Upper lobe of right lung (tissue), 1 donor: ENCODE measurements around the gene ANKRD44. TPM values are rescaled to one million over a fixed set of nuclear protein-coding genes. Genes with fewer than 3 reads are reported as not detected.
A peak's percentile ranks its signal among the peaks of the same experiment; 100 is the strongest.

Experiments used
- ATAC-seq: fragments of 200-7000 bp; cut with Tn5 transposase; one replicate; pipeline ENCODE4 v1.9.1; 2020; ENCODE audit warnings: mild to moderate bottlenecking, moderate library complexity
- DNase-seq: peaks from one replicate; pipeline ENCODE4 v3.0.0-alpha.2; 2020
- H3K27ac ChIP-seq: fragments of 200-600 bp; one replicate; pipeline ENCODE4 v1.8.0; 2022
- H3K27me3 ChIP-seq: fragments of 200-600 bp; one replicate; pipeline ENCODE4 v1.8.0; 2022; ENCODE audit warnings: mild to moderate bottlenecking
- H3K36me3 ChIP-seq: fragments of 200-600 bp; one replicate; pipeline ENCODE4 v1.8.0; 2022
- H3K4me1 ChIP-seq: fragments of 200-600 bp; one replicate; pipeline ENCODE4 v1.8.0; 2022
- H3K4me3 ChIP-seq: fragments of 200-600 bp; one replicate; pipeline ENCODE4 v1.8.0; 2022; ENCODE audit warnings: mild to moderate bottlenecking
- H3K9me3 ChIP-seq: fragments of 200-600 bp; one replicate; pipeline ENCODE4 v1.8.0; 2022
- CTCF ChIP-seq: fragments of 200-600 bp; IDR thresholded peaks from one replicate; pipeline ENCODE4 v1.8.0; 2022; ENCODE audit warnings: antibody characterized with exemption
- intact Hi-C: fragments of 100-400 bp; cut with DNase I; formaldehyde crosslinking; loops from one replicate; pipeline ENCODE4 v1.11.0; 2022
- total RNA-seq: library from RNA; stranded (reverse); fragmentation: NEBNext Ultra II Directional; extraction: Animal tissue kit (Norgen Biotek cat#: 25700); gene quantifications from one replicate; pipeline ENCODE4 v1.2.1, GENCODE V29; 2021
- donor health status: DM: no; HTN: yes; CAD: no; lungs with severe emphysema.

The ANKRD44 gene
- total RNA-seq, 1 donor from 2014 or later = 51.4 TPM

DNA sequence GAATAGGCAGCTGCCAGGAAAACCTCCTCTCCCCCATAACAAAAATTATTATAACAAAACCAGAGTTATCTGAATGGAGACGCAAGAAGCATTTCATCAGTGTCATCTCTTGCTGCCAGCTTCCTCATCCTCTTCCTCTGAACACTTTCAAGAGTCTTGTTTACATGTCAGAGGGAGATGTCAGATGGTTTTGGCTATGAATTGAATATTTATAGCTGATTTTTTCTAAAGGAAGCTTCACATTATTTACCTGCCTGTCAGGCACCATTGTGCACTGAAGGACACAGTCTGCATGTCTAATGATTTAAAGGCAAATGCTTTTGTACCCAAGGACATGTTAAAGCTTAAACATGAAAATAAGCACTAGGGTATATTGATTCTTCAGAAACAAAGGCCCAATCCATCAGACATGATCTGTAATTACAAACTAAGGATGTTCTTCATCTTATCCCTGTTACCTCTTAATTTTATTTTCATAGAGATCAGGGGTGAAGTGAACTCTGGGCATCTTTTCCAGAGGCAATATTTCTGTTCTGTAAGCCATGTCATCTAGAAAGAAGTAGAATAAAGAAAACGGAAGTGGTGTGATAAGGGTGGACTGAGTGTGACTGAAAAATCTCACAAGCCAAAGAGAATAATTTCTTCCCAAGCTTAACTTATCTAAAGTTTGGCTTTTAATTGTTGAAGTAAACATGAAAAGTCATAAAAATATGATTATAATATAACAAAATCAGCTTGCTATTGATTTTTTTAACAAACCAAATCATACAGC is 168.7 kb downstream of the ANKRD44 start:
- Histone ChIP-seq H3K27ac (no peak overlapping the region), H3K36me3 (no peaks in the 10 kb centered on the region), H3K4me1 (peaks cover 34% of the 10 kb centered on the region), H3K4me3 (no peak overlapping the region), H3K27me3 (no peaks in the 10 kb centered on the region), H3K9me3 (no peaks in the 10 kb centered on the region)
- intact Hi-C loops = no loop called here
- ATAC-seq (no peak), DNase-seq (no peak)
- TF ChIP-seq CTCF = no peak

DNA sequence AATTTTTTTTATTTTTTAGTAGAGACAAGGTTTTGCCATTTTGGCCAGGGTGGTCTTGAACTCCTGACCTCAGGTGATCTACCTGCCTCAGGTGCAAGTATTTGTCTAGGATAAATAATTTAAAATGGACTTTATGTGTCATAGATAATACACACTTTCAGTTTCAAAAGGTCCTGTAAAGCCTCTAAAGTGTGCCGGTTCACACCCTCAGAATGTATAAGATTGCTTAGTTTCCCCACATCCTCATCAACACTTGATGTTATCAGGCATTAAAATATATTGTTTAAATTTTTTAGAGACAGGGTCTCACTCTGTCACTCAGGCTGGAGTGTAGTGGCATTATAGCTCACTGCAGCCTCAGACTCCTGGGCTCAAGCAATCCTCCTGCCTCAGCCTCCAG is 170.5 kb downstream of the ANKRD44 start:
- TF ChIP-seq CTCF = no peak
- ATAC-seq = no peak
- Histone ChIP-seq H3K4me3 (no peak overlapping the region), H3K27ac (no peak overlapping the region), H3K9me3 (no peaks in the 10 kb centered on the region), H3K36me3 (no peaks in the 10 kb centered on the region), H3K4me1 (peaks cover 18% of the 10 kb centered on the region), H3K27me3 (no peaks in the 10 kb centered on the region)
- intact Hi-C loops = no loop called here
- no peak for DNase-seq

DNA sequence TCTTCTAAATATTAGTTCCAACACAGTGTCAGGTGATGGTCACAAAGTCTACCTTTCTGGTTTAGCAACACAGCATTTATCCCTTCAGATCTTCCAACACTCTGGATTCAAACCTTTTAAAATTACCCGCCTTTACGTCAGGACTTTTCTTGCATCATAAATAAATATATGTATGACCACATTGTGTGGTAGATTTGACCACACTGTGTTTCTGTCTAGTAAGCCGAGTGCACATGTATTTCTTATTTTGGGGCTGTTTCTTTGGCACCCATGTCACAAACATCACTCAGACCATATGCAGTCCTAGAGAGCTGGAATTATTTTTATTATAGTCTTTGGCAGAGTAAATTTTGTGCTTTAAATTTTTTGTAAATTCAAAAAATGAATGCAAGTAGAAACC is 172.1 kb downstream of the ANKRD44 start:
- no peak overlapping the region for H3K4me3 ChIP-seq
- peaks cover 6% of the 10 kb centered on the region for H3K36me3 ChIP-seq
- no peak for TF ChIP-seq CTCF
- peaks cover 9% of the 10 kb centered on the region for H3K4me1 ChIP-seq
- DNase-seq = no peak
- no peak for ATAC-seq
- no peak overlapping the region for H3K27ac ChIP-seq
- intact Hi-C loops = no loop called here
- no peaks in the 10 kb centered on the region for H3K9me3 ChIP-seq
- no peaks in the 10 kb centered on the region for H3K27me3 ChIP-seq

- intact Hi-C loops = no loop called here
- no peaks in the 10 kb centered on the region for H3K27me3 ChIP-seq
- DNase-seq = no peak
- ATAC-seq = no peak
- TF ChIP-seq CTCF = no peak
- no peaks in the 10 kb centered on the region for H3K9me3 ChIP-seq
- H3K4me3 ChIP-seq = no peak overlapping the region
- peaks cover 9% of the 10 kb centered on the region for H3K4me1 ChIP-seq
- peaks cover 6% of the 10 kb centered on the region for H3K36me3 ChIP-seq
- no peak overlapping the region for H3K27ac ChIP-seq
These were observed 172.6 kb downstream of the ANKRD44 start for GRCh38 chr2:197137826-197138477.

DNA sequence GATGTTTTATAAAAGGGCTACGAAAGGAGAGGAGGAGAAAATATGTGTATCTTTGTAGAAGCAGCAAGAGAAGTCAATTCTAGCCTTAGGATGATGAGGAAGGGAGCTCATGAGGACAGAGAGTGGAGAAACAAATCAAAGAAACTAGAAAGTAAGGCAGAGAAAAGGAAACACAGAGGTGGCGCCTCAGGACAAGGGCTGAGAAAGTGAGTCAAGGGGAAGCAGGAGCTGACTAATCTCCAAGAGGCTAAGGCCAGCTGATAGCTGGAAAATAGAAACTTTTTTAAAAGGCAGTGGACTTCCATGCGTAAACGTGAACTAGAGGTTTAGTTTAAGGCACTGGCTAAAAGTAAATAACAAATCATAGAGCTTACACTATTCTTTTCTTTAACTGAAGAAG is 173.3 kb downstream of the ANKRD44 start:
- Histone ChIP-seq H3K36me3 (peaks cover 6% of the 10 kb centered on the region), H3K4me3 (no peak overlapping the region), H3K27me3 (no peaks in the 10 kb centered on the region), H3K27ac (no peak overlapping the region), H3K9me3 (no peaks in the 10 kb centered on the region), H3K4me1 (peaks cover 9% of the 10 kb centered on the region)
- ATAC-seq (peak; percentile 14), DNase-seq (no peak)
- TF ChIP-seq CTCF = no peak
- intact Hi-C loops = no loop called here
